Activated naive CD8-positive, alpha-beta T cell treated with anti-CD3 and anti-CD28 coated beads, Interleukin-2, amount 10 ng/mL, durations not matched to agents 7 days and 5 days (primary cell): ENCODE results near the gene TLE3. TPM values are rescaled to one million over a fixed set of nuclear protein-coding genes. Genes with fewer than 3 reads are reported as not detected.

Experiments used
- microRNA-seq: library from miRNA; unstranded; fragments of <30 nt; microRNA quantifications from one replicate; pipeline ENCODE4 v1.2.0, GENCODE V29; 2022
- total RNA-seq, 2 experiments: library from RNA; stranded (reverse); gene quantifications; one replicate each; pipeline ENCODE4 v1.2.3, GENCODE V29; 2021

Gene TLE3
- total RNA-seq, 2 experiments from 2014 or later, result 80.5 to 87.9 TPM

Small RNA genes lying within 50 kb of the gene (microRNA-seq; reads per million reads assigned to microRNA genes)
- 472 reads per million, percentile 75 among the genes with 10 or more reads in this experiment for gene MIR629
